G401 (cell line): Measurements from ENCODE around the gene REST. TPM values are rescaled to one million over a fixed set of nuclear protein-coding genes. Genes with fewer than 3 reads are reported as not detected.

Source experiments
- DNase-seq: peaks from one replicate; pipeline ENCODE4 v3.0.0-alpha.2; 2015; ENCODE audit warnings: low spot score
- in situ Hi-C: cut with HindIII; loops from 2 replicates; pipeline ENCODE4 v1.10.0; 2016; ENCODE audit warnings: low sequenced_read_pairs, mixed read lengths
- total RNA-seq: library from RNA; depleted of rRNA; stranded (reverse); fragments of >200 nt; shearing (Covaris generic); gene quantifications from 2 replicates; pipeline ENCODE4 v1.2.3, GENCODE V29; 2014

The REST gene
- total RNA-seq, 1 experiment from 2014 or later: 28.2 TPM

DNA sequence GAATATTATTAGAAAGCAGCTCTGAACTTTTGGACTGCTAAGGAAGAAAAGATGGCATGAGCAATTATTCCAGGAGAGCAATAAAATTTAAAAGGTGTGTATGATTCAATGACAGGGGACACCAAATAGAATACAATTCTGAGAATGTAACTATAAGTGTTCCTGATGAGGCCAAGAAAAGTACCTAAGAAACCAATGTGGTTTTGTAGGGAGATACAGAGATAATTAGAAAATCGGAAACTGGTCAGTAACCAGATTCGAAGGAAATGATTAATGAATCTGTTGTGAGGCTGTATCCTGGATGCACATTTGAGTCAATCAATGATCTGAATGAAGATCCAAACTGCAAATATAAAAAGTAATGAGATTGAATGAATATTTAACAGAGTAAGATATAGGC lies 63.7 kb downstream of the REST start:
- in situ Hi-C loops: no loop called here

GRCh38 chr4:56972389-56972788 lies 64.7 kb downstream of the REST start:
- no peak for DNase-seq
- in situ Hi-C loops: no loop called here

More for the DNA sequence above, 63.7 kb downstream of the REST start:
- DNase-seq: no peak

DNA sequence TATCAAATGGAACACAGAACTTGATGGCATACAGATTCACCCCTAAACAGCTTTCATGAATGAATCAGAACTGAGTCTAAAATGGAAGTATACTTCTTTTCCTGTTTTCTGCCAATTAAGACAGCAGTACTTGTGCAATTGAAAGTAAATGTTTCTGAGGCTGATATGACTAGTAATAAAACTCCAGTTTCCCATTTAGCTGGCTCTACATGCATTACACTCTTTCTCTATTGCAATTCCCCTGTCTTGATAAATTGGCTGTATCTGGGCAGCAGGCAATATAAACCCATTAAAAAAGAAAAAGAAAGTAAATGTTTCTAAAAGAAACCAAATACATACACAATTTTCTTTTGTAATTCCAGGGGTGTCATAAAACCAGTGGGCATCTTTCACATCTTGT lies 65.1 kb downstream of the REST start:
- no peak for DNase-seq
- in situ Hi-C loops: no loop called here

GRCh38 chr4:56973336-56973735 lies 65.6 kb downstream of the REST start:
- no peak for DNase-seq
- in situ Hi-C loops: no loop called here

DNA sequence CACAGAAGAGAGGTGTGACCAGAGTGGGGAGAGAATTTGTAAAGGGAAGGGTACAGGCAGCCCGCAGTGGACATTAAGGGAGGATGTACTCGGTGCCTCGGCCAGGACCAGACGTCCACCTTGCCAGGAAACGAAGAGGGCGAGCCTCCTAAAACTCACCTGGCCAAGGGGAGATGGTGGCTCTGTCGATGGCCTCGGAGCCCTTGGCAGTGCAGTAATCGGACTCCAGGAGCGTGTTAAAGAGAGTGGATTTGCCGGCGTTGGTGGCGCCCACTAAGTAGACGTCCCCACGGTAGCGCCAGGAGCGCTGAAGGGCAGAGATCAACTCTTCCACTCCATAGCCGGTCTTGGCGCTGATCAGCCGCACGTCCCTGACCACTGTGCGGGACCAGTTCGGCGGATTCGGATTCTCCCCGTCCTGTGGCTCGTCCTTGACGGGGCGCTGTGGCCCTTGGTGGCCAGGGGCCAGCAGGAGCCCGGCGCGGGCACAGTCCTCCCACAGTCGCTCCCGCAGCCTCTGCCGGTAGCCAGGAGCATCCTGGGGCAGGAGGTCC lies 68.7 kb downstream of the REST start:
- in situ Hi-C loops: no loop called here
- no peak for DNase-seq

- in situ Hi-C loops: no loop called here
- peak; percentile 26 for DNase-seq
These were observed 69.2 kb downstream of the REST start for GRCh38 chr4:56976837-56977320.

GRCh38 chr4:56977321-56978012 lies 69.8 kb downstream of the REST start, which contains the start of gene NOA1:
TSS of gene NOA1 (minus strand) at chr4:56977606. CDS start at chr4:56977585, 21 bp downstream.
- in situ Hi-C loops: no loop called here
- peak; percentile 98 for DNase-seq

DNA sequence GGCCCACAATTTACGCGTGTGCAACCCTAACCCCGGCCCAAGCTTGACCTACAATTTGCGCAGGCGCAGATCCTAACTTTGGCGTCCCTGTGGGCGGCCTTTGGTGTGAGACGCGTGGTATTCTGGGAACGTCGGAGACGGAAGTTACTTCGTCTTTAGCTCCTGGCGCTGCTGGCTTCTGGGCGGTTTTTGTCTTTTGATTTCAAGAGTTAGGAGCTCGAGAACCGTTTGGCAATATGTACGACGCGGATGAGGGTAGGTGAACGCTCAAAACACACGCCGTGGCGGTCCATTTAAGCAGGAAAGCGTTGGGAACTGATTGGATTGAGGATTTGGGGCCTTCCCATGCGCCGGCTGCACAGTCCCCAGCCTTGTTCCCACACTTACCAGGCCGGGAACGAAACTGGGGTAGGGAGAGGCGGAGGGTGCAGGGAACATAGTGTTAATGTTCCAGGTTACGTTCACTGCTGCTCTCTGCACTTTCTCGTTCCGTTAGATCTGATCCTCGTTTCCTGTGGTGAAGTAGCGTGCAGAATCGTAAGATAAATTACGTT lies 71.1 kb downstream of the REST start, which contains the start of gene POLR2B:
Gene POLR2B (plus strand): TSS at position 147 of the 554 bp plus-strand sequence. CDS start 90 bp downstream, at position 237.
- in situ Hi-C loops: no loop called here

DNA sequence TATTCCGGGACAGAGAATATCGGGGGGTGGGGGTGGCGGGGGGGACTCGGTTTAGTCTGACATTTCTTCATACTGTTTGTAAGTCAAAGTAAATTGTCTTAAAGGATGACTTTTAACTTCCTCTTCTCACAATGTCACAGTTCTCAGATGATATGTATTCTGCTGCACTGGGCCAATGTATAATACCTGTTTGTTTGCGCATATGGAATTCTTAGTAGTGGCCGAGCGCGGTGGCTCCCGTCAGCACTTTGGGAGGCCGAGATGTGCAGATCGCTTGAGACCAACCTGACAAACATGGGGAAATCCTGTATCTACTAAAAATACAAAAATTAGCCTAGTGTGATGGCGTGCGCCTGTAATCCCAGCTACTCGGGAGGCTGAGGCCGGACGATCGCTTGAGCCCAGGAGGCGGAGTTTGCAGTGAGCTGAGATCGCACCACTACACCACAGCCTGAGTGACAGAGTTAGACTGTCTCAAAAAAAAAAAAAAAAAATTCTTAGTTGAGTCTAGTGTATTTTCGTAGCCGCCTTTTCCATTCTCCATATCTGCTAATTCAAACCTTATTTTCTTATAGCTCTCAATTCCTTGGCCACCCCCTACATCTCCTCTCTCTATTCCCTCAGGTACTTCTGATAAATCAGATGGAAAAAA lies 71.8 kb downstream of the REST start:
- in situ Hi-C loops: no loop called here
- DNase-seq: peak; percentile 4

More for the DNA sequence above, 71.1 kb downstream of the REST start, which contains the start of gene POLR2B:
- DNase-seq: peak; percentile 94

- no peak for DNase-seq
- in situ Hi-C loops: no loop called here
These were observed 74.1 kb downstream of the REST start for GRCh38 chr4:56981795-56982201.

GRCh38 chr4:56986192-56986591 lies 78.5 kb downstream of the REST start:
- DNase-seq: no peak
- in situ Hi-C loops: no loop called here

- no peak for DNase-seq
- in situ Hi-C loops: no loop called here
These were observed 79.3 kb downstream of the REST start for GRCh38 chr4:56986952-56987351.

DNA sequence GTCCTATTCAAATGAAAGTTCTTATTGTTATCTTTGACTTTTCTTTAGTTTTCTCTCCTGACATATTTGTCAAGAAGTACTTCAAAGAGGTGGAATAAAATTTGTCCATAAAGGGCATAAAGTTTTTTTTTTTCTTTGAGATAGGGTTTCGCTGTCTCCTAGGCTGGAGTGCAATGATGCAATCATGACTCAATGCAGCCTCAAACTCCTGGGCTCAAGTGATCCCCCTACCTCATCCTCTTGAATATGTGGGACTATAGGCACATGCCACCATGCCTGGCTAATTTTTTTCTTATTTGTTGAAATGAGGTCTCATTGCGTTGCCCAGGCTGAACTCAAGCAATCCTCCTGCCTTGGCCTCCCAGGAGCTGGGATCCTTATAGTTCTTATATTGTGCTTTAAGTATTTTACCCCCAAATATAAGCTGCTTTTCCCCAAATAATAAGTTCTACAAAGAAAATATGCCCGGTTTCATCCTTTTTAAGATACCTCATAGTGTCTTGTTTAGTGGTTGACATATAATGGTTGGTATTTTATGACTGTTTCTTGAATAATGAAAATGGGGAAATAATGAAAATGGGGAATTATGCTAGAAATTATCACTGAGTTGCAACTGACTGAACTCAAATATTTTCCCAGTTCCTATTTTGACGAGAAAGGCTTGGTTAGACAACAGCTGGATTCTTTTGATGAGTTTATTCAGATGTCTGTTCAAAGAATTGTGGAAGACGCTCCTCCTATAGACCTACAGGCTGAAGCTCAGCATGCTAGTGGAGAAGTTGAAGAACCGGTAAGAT lies 82.6 kb downstream of the REST start:
- in situ Hi-C loops: no loop called here
- no peak for DNase-seq

DNA sequence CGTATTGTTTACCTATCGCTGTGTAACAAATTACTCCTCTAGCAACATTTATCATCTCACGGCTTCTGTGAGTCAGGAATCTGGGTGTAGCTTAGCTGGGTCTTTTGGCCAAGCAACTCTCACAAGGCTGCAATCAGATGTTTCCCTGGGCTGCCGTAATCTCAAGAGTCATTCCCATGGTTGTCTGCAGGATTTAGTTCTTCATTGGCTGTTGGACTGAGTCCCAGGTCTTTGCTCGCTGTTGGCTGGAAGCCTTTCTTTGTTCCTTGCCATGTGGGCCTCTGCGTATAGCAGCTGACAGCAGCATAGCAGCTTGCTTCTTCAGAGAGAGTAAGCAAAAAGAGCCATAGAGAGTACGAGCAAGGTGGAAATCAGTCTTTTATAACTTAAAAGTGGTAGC lies 87.8 kb downstream of the REST start:
- peak; percentile 96 for DNase-seq
- in situ Hi-C loops: no loop called here

GRCh38 chr4:56999751-57000150 lies 92.1 kb downstream of the REST start:
- in situ Hi-C loops: no loop called here
- no peak for DNase-seq

DNA sequence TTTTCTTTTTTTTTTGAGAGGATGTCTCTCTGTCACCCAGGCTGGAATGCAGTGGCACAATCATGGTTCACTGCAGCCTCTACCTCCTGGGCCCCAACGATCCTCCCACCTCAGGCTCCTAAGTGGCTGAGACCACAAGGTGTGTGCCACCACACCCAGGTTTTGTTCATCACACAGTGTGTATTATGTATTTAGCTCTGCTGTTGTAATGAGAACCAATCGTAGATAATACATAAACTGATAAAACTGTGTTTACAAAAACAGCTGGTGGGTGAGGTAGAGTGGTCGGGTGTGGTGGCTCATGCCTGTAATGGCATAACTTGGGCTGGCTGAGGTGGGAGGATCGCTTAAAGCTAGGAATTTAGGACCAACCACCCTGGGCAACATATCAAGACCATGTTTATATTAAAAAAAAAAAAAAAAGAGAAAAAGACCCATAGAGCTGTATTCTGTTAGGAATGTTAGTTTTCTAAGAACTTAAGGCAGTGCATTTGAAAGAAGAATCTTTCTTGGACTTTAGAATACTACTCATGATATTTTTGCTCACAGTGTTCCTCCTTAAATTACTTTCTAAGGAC lies 105.9 kb downstream of the REST start:
- in situ Hi-C loops: no loop called here
- no peak for DNase-seq
